Measurements from ENCODE around the gene MORN5.

MORN5 gene

GRCh38 chr9:122119721-122120120 is 40.0 kb upstream of the MORN5 start:
- DNase-seq (ENCODE audit: low read depth): no peak
- TF ChIP-seq CTCF (conservative IDR thresholded peaks at IDR 0.05; ENCODE audit: control insufficient read depth, insufficient read depth, low read depth, low read length): no peak
- H3K4me3 ChIP-seq (ENCODE audit: control insufficient read depth, low read depth, low read length): no peak overlapping the region

GRCh38 chr9:122120316-122121071 is 39.2 kb upstream of the MORN5 start:
- no peak overlapping the region for H3K4me3 ChIP-seq (ENCODE audit: control insufficient read depth, low read depth, low read length)
- no peak for TF ChIP-seq CTCF (conservative IDR thresholded peaks at IDR 0.05; ENCODE audit: control insufficient read depth, insufficient read depth, low read depth, low read length)
- no peak for DNase-seq (ENCODE audit: low read depth)

- TF ChIP-seq CTCF (conservative IDR thresholded peaks at IDR 0.05; ENCODE audit: control insufficient read depth, insufficient read depth, low read depth, low read length): no peak
Observed at GRCh38 chr9:122121391-122121790, 38.3 kb upstream of the MORN5 start.

GRCh38 chr9:122121931-122122330 is 37.8 kb upstream of the MORN5 start:
- H3K4me3 ChIP-seq (ENCODE audit: control insufficient read depth, low read depth, low read length): no peak overlapping the region
- no peak for DNase-seq (ENCODE audit: low read depth)
- no peak for TF ChIP-seq CTCF (conservative IDR thresholded peaks at IDR 0.05; ENCODE audit: control insufficient read depth, insufficient read depth, low read depth, low read length)

More at GRCh38 chr9:122121391-122121790, 38.3 kb upstream of the MORN5 start:
- H3K4me3 ChIP-seq (ENCODE audit: control insufficient read depth, low read depth, low read length): no peak overlapping the region
- DNase-seq (ENCODE audit: low read depth): no peak

GRCh38 chr9:122122468-122122867 is 37.2 kb upstream of the MORN5 start:
- no peak for TF ChIP-seq CTCF (conservative IDR thresholded peaks at IDR 0.05; ENCODE audit: control insufficient read depth, insufficient read depth, low read depth, low read length)
- DNase-seq (ENCODE audit: low read depth): no peak
- H3K4me3 ChIP-seq (ENCODE audit: control insufficient read depth, low read depth, low read length): no peak overlapping the region

GRCh38 chr9:122122903-122123632 is 36.6 kb upstream of the MORN5 start:
- DNase-seq (ENCODE audit: low read depth): peak; percentile 64
- peak; percentile 100 for TF ChIP-seq CTCF (conservative IDR thresholded peaks at IDR 0.05; ENCODE audit: control insufficient read depth, insufficient read depth, low read depth, low read length)
- H3K4me3 ChIP-seq (ENCODE audit: control insufficient read depth, low read depth, low read length): no peak overlapping the region
